ENCODE data around the gene RPL12. TPM values are rescaled to one million over a fixed set of nuclear protein-coding genes. Genes with fewer than 3 reads are reported as not detected.

The RPL12 gene
- total RNA-seq: 1,000 to 10,000 TPM; 2,005 to 2,223 (median 2,119) TPM

GRCh38 chr9:127450830-127451607 is at the start of gene RPL12, which contains the start of gene LRSAM1:
RPL12 (minus strand) TSS chr9:127451406; CDS start chr9:127451317, 89 bp downstream.
LRSAM1 (plus strand) TSS chr9:127451510; CDS start chr9:127454528, 3,018 bp downstream.
- Histone ChIP-seq H3K4me3 (peak within 1 kb of the TSS; percentile 68 to 95 (median 86)), H3K4me1 (peaks cover 0 to 46% (median 19%) of the 10 kb centered on the region in 4 donors), H3K9me3 (no peaks in the 10 kb centered on the region), H3K36me3 (peaks cover 0 to 60% (median 18%) of the 10 kb centered on the region in 3 donors), H3K27me3 (no peaks in the 10 kb centered on the region), H3K27ac (peak within 1 kb of the TSS; percentile 80 to 98 (median 92))
- 1% methylated on average over 38 to 70 of the region's 71 CpGs for WGBS, 2 donors
- TF ChIP-seq POLR2A (IDR thresholded peaks at IDR 0.05) (peak; percentile 99 to 100), EP300 (IDR thresholded peaks at IDR 0.05) (peak; percentile 68 to 100)
- TF ChIP-seq, protein P1, sequence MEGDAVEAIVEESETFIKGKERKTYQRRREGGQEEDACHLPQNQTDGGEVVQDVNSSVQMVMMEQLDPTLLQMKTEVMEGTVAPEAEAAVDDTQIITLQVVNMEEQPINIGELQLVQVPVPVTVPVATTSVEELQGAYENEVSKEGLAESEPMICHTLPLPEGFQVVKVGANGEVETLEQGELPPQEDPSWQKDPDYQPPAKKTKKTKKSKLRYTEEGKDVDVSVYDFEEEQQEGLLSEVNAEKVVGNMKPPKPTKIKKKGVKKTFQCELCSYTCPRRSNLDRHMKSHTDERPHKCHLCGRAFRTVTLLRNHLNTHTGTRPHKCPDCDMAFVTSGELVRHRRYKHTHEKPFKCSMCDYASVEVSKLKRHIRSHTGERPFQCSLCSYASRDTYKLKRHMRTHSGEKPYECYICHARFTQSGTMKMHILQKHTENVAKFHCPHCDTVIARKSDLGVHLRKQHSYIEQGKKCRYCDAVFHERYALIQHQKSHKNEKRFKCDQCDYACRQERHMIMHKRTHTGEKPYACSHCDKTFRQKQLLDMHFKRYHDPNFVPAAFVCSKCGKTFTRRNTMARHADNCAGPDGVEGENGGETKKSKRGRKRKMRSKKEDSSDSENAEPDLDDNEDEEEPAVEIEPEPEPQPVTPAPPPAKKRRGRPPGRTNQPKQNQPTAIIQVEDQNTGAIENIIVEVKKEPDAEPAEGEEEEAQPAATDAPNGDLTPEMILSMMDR (IDR thresholded peaks at IDR 0.05): peak in 2 of 5 experiments; percentile 26 to 44
- DNase-seq (ENCODE audit: low spot score in 2 of 2): peak; percentile 96 to 99

DNA sequence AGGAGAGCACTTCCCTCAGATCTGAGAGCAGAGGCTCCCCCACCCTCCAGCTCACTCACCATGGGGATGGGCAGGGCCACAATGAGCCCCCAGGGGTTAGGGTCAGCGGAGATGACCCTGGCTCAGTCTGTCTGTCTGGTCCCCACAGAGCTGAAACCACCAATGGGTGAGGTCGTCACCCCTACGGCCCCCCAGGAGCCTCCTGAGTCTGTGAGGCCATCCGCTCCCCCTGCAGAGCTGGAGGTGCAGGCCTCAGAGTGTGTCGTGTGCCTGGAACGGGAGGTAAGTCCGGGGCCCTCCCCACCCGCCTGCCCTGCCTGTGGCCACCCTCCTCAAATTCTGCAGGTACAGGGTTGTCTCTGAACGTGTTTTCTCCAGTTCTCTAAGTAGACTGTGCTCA is 49.7 kb upstream of the RPL12 start:
- Histone ChIP-seq H3K9me3 (no peaks in the 10 kb centered on the region), H3K4me1 (peaks cover 0 to 16% (median 0%) of the 10 kb centered on the region in 4 donors), H3K36me3 (peaks cover 0 to 81% (median 0%) of the 10 kb centered on the region in 3 donors), H3K27me3 (no peaks in the 10 kb centered on the region), H3K27ac (no peak overlapping the region), H3K4me3 (no peak overlapping the region)
- TF ChIP-seq, protein P1 (IDR thresholded peaks at IDR 0.05): no peak
- TF ChIP-seq POLR2A (IDR thresholded peaks at IDR 0.05): no peak
- no peak for TF ChIP-seq EP300 (IDR thresholded peaks at IDR 0.05)
- 77 to 80% methylated on average over 3 to 9 of the region's 9 CpGs for WGBS, 2 donors
- DNase-seq (ENCODE audit: low spot score in 2 of 2): no peak

DNA sequence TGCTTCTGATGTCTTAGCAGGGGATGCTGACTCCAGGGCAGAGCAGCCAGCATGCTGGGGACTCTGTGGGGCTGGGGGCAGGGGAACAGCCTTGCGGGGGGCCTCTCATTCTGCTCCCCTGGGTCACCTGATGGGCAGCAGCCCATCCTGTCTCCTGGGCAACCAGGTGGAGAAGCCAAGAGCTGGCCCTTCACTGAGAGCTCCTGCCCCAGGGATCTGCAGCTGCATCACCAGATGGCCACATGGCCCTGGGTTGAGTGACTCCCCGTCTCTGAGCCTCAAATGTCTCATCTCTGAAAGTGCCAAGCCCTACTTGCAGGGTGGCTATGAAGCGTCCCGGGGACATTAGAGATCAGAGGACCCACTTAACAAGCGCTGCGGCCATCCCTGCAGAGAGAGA is 49.2 kb upstream of the RPL12 start:
- TF ChIP-seq POLR2A (IDR thresholded peaks at IDR 0.05): no peak
- TF ChIP-seq EP300 (IDR thresholded peaks at IDR 0.05): no peak
- TF ChIP-seq, protein P1 (IDR thresholded peaks at IDR 0.05): no peak
- no peaks in the 10 kb centered on the region for H3K27me3 ChIP-seq
- H3K9me3 ChIP-seq: no peaks in the 10 kb centered on the region
- WGBS, 2 donors: 79 to 90% methylated on average over 5 to 6 of the region's 6 CpGs
- no peak overlapping the region for H3K4me3 ChIP-seq
- no peak for DNase-seq (ENCODE audit: low spot score in 2 of 2)
- peaks cover 0 to 81% (median 0%) of the 10 kb centered on the region in 3 donors for H3K36me3 ChIP-seq
- H3K27ac ChIP-seq: no peak overlapping the region
- peaks cover 0 to 19% (median 0%) of the 10 kb centered on the region in 4 donors for H3K4me1 ChIP-seq

DNA sequence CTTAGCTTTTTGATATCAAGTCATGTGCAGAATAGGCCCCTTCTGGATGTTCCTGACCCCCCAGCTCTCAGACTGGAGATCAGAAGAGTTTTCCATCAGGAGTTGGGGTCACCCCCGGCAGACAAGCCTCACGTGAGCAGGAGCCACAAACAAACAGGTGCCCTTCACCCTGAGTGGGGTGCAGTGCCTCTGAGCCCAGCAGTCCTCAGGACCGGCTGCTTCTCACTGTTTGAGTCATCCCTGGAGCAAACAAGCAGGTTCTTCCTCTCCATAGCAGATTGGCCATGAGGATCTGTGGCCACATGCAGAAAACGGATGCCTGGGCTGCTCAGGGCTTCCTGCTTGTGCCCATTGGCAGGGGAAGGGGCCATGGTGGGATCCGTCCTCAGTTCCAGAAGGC is 47.1 kb upstream of the RPL12 start:
- no peak for TF ChIP-seq POLR2A (IDR thresholded peaks at IDR 0.05)
- no peak for TF ChIP-seq EP300 (IDR thresholded peaks at IDR 0.05)
- TF ChIP-seq, protein P1 (IDR thresholded peaks at IDR 0.05): no peak
- Histone ChIP-seq H3K27me3 (no peaks in the 10 kb centered on the region), H3K27ac (no peak overlapping the region), H3K4me1 (peaks cover 0 to 21% (median 0%) of the 10 kb centered on the region in 4 donors), H3K9me3 (no peaks in the 10 kb centered on the region), H3K4me3 (no peak overlapping the region), H3K36me3 (peaks cover 0 to 84% (median 2%) of the 10 kb centered on the region in 3 donors)
- no peak for DNase-seq (ENCODE audit: low spot score in 2 of 2)
- WGBS, 2 donors: 79 to 85% methylated on average over 5 of the region's 5 CpGs

All from tibial nerve (tissue), 4 donors.